ENCODE data around the gene ZCCHC17. TPM values are rescaled to one million over a fixed set of nuclear protein-coding genes. Genes with fewer than 3 reads are reported as not detected.

ZCCHC17 gene
- total RNA-seq, result 30.1 and 48.2 TPM in 2 replicates

GRCh38 chr1:31296486-31297276 lies at the start of gene ZCCHC17, which contains the start of gene SNRNP40:
ZCCHC17 (plus strand) TSS chr1:31297032; CDS start chr1:31310099, 13,067 bp downstream.
SNRNP40 (minus strand) TSS chr1:31296788; CDS start chr1:31296751, 37 bp downstream.

GRCh38 chr1:31373056-31373896 lies 76.4 kb downstream of the ZCCHC17 start, which contains the start of gene FABP3:
FABP3 (minus strand) TSS chr1:31373076; CDS start chr1:31373014, 62 bp downstream.

GRCh38 chr1:31412732-31413404 lies 116.0 kb downstream of the ZCCHC17 start, which contains the start of gene SERINC2:
SERINC2 (plus strand) TSS chr1:31413213; CDS start chr1:31413266, 53 bp downstream.

Other genes with a start within 250 kb of the ZCCHC17 start
- gene PUM1, start 231.3 kb upstream of the ZCCHC17 start, total RNA-seq, result 64.9 and 90.3 TPM in 2 replicates
- under 0.01 TPM in 1 of 2 replicates, not detected in the other for gene NKAIN1, start 57.1 kb upstream of the ZCCHC17 start, total RNA-seq
- gene SNRNP40, start 244 bp upstream of the ZCCHC17 start, total RNA-seq, result 124 and 182 TPM in 2 replicates
- 0.18 and 0.47 TPM in 2 replicates for gene FABP3, start 76.0 kb downstream of the ZCCHC17 start, total RNA-seq
- 1.8 and 3.6 TPM in 2 replicates for gene SERINC2, start 116.2 kb downstream of the ZCCHC17 start, total RNA-seq

All from endothelial cell of coronary artery (primary cell).